HepG2 (cell line): ENCODE measurements around the gene CD28. TPM values are rescaled to one million over a fixed set of nuclear protein-coding genes. Genes with fewer than 3 reads are reported as not detected.

Experiments used
- ATAC-seq: fragments of 200-7000 bp; cut with Tn5 transposase; 3 replicates; pipeline ENCODE4 v1.9.1; 2020; ENCODE audit warnings: mild to moderate bottlenecking, moderate library complexity
- BruUV-seq: library from RNA; stranded (reverse); fragments of 400-500 nt; replicated peaks from 2 replicates; lab custom pipeline; 2021; lab: Mats Ljungman, UMichigan
- CTCF ChIA-PET: fragments of 300-600 bp; formaldehyde crosslinking; extraction: SDS; loops from one replicate; lab custom pipeline; 2021; ENCODE audit warnings: low total read pairs, inconsistent platforms, low intra/inter-chr PET ratio; lab: Yijun Ruan, JAX
- POLR2A ChIA-PET: fragments of 350-600 bp; sonication (Branson Sonifier 250); formaldehyde crosslinking; loops from one replicate; lab custom pipeline; 2020; ENCODE audit warnings: antibody characterized with exemption, inconsistent platforms; lab: Yijun Ruan, JAX
- DNase-seq: peaks from one replicate; pipeline ENCODE4 v3.0.0-alpha.2; 2015; ENCODE audit warnings: low spot score
- FAIRE-seq: peaks from 3 replicates; lab custom pipeline; 2011; peaks lifted over from hg19 to GRCh38; lab: Jason Lieb, UNC
- H2AFZ ChIP-seq: one replicate; pipeline ENCODE4 v1.6.1; 2011; ENCODE audit warnings: low read length, inconsistent platforms
- H3K27ac ChIP-seq: fragments of 300-600 bp; 3 replicates; pipeline ENCODE4 v1.8.0; 2011; ENCODE audit warnings: mixed run types, mild to moderate bottlenecking, mixed read lengths, low read length, inconsistent platforms; ENCODE audit not compliant: insufficient read depth; ENCODE audit errors: extremely low read length
- H3K27me3 ChIP-seq, 2 experiments: fragments of 200-600 bp in 1 of 2; 2 replicates in 1 of 2; 3 replicates in 1 of 2; pipeline versions ENCODE4 v1.6.0 to v1.8.0; 2011; ENCODE audit warnings: low read length in 2 of 2, mild to moderate bottlenecking in 2 of 2, moderate library complexity in 2 of 2, inconsistent platforms in 1 of 2; ENCODE audit not compliant: insufficient read depth in 2 of 2, control insufficient read depth in 1 of 2
- H3K36me3 ChIP-seq, 2 experiments: fragments of 200-600 bp in 1 of 2; replicated peaks in 1 of 2; 2 replicates in 1 of 2; 3 replicates in 1 of 2; pipeline versions ENCODE4 v1.5.1 to v1.8.0; 2011; ENCODE audit warnings: low read length in 2 of 2, inconsistent platforms in 1 of 2; ENCODE audit not compliant: insufficient read depth in 2 of 2, control insufficient read depth in 1 of 2
- H3K4me1 ChIP-seq: 2 replicates; pipeline ENCODE4 v1.5.1; 2012; ENCODE audit warnings: low read length, inconsistent platforms; ENCODE audit not compliant: insufficient read depth
- H3K4me2 ChIP-seq: 2 replicates; pipeline ENCODE4 v1.6.0; 2011; ENCODE audit warnings: low read depth, low read length, inconsistent platforms
- H3K4me3 ChIP-seq, 3 experiments: fragments of 200-600 bp in 1 of 3; sonication (generic), shearing (Covaris generic) in 1 of 3; replicated peaks in 1 of 3; 2 replicates each; pipeline ENCODE4 v1.5.1; 2011 to 2016; ENCODE audit warnings: low read length in 3 of 3, inconsistent platforms in 2 of 3, low read depth in 2 of 3, mild to moderate bottlenecking in 2 of 3, control low read depth in 1 of 3, mixed read lengths in 1 of 3; ENCODE audit not compliant: insufficient read depth in 1 of 3
- H3K79me2 ChIP-seq: one replicate; pipeline ENCODE4 v1.6.1; 2011; ENCODE audit warnings: low read length, inconsistent platforms; ENCODE audit not compliant: insufficient read depth
- H3K9ac ChIP-seq: 2 replicates; pipeline ENCODE4 v1.6.0; 2011; ENCODE audit warnings: mild to moderate bottlenecking, low read depth, low read length, inconsistent platforms; ENCODE audit not compliant: insufficient read depth
- H3K9me3 ChIP-seq: 2 replicates; pipeline ENCODE4 v1.5.1; 2012; ENCODE audit warnings: mild to moderate bottlenecking, low read length
- H4K20me1 ChIP-seq: 2 replicates; pipeline ENCODE4 v1.6.0; 2011; ENCODE audit warnings: inconsistent platforms, mild to moderate bottlenecking, low read length, moderate library complexity; ENCODE audit not compliant: insufficient read depth
- IRF2 ChIP-seq: IDR thresholded peaks from 2 replicates; pipeline ENCODE4 v1.6.1; 2018; ENCODE audit warnings: missing genetic modification reagents, missing compliant biosample characterization
- MBD4 ChIP-seq: IDR thresholded peaks from 2 replicates; pipeline ENCODE4 v1.6.1; 2012; ENCODE audit warnings: low read length, inconsistent platforms, borderline replicate concordance
- RAD21 ChIP-seq: fragments of 450-650 bp; formaldehyde crosslinking; IDR thresholded peaks from 2 replicates; pipeline ENCODE4 v1.5.0; 2020; ENCODE audit warnings: mild to moderate bottlenecking
- WGBS: methylation state at CpG from one replicate; pipeline ENCODE4 v1.1.6; 2017; ENCODE audit warnings: low lambda C conversion rate; 5-methylcytosine and 5-hydroxymethylcytosine counted together
- in situ Hi-C: cut with HindIII; loops from 2 replicates; pipeline ENCODE4 v1.10.0; 2017; ENCODE audit warnings: low pct_unique_long_range_greater_than_20kb; ENCODE audit not compliant: extremely low pct_ligation_motif_present
- intact Hi-C: fragments of 100-400 bp; cut with micrococcal nuclease; formaldehyde crosslinking; loops from one replicate; pipeline ENCODE4 v1.10.0; 2022; ENCODE audit not compliant: unreplicated experiment
- polyA plus RNA-seq, 8 experiments: library from polyadenylated mRNA; depleted of rRNA in 3 of 8; stranded (reverse) in 7 of 8; unstranded in 1 of 8; fragments of >200 nt; fragmentation: Illumina TruSeq in 4 of 8; extraction: Trizol in 4 of 8; gene quantifications; 2 replicates each; pipeline versions ENCODE4 v1.2.1 to v1.2.3, GENCODE V29; 2011 to 2016; ENCODE audit warnings: low read depth in 4 of 8, missing spikeins in 1 of 8, mixed read lengths in 1 of 8; ENCODE audit not compliant: insufficient read depth in 1 of 8
- total RNA-seq, 5 experiments: library from RNA; depleted of rRNA; stranded (reverse); fragments of >200 nt; fragmentation: Illumina TruSeq; extraction: Trizol; gene quantifications; 2 replicates each; pipeline ENCODE4 v1.2.3, GENCODE V29; 2016; ENCODE audit warnings: low read depth in 1 of 5
- TF ChIP-seq, protein P1 (sequence below), 2 experiments: sonication (generic) in 1 of 2; formaldehyde crosslinking in 1 of 2; IDR thresholded peaks; 2 replicates each; pipeline versions ENCODE4 v1.5.1 to v1.6.1; 2011 to 2020; ENCODE audit warnings: borderline replicate concordance in 1 of 2, low read depth in 1 of 2, low read length in 1 of 2, mild to moderate bottlenecking in 1 of 2, missing genetic modification reagents in 1 of 2, moderate library complexity in 1 of 2
- TF ChIP-seq, protein P2 (sequence below): sonication (generic); formaldehyde crosslinking; IDR thresholded peaks from 2 replicates; pipeline ENCODE4 v1.4.0; 2020; ENCODE audit warnings: missing genetic modification reagents, borderline replicate concordance

Gene CD28
- total and polyA plus RNA-seq, 2 of the 13 experiments (the other 11 are each of a cell fraction or from before 2014, with no cell fraction given), result not detected

DNA sequence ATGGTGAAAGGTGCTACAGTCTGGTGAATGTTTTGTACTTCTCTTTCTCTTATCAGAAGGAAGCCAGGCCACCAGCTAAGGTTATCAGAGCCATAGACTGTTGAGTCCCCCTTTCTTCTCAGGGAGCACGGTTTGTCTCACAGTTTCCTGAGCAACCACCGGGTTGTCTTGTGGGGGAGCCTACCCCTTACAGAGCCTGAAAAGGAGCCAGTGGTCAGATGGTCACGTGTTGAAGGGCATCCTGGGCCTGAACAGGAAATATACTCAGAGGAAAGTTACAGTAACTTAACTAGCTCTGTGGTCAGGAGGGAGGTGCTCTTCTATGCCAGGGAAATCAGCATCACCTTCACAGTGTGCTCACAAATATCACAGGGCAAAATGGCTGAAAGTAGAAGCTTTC lies 11.6 kb downstream of the CD28 start:
- 56% methylated on average over 3 of the region's 3 CpGs for WGBS
- no peak for DNase-seq
- CTCF ChIA-PET, result no interaction called here

More for the DNA sequence above, 11.6 kb downstream of the CD28 start:
- H3K4me3 ChIP-seq, result no peak overlapping the region
- no peaks in the 10 kb centered on the region for H3K9me3 ChIP-seq
- H3K4me1 ChIP-seq, result peaks cover 41% of the 10 kb centered on the region
- POLR2A ChIA-PET, result no interaction called here
- TF ChIP-seq, protein P1, sequence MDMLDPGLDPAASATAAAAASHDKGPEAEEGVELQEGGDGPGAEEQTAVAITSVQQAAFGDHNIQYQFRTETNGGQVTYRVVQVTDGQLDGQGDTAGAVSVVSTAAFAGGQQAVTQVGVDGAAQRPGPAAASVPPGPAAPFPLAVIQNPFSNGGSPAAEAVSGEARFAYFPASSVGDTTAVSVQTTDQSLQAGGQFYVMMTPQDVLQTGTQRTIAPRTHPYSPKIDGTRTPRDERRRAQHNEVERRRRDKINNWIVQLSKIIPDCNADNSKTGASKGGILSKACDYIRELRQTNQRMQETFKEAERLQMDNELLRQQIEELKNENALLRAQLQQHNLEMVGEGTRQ (IDR thresholded peaks at IDR 0.05; ENCODE audit: low read depth, low read length), result no peak
- TF ChIP-seq, protein P1 (CRISPR knock-in tag; IDR thresholded peaks at IDR 0.05; ENCODE audit: borderline replicate concordance), result 0 out of 2 replicates have a peak, but pooled peaks have one; percentile 31
- TF ChIP-seq, protein P2, sequence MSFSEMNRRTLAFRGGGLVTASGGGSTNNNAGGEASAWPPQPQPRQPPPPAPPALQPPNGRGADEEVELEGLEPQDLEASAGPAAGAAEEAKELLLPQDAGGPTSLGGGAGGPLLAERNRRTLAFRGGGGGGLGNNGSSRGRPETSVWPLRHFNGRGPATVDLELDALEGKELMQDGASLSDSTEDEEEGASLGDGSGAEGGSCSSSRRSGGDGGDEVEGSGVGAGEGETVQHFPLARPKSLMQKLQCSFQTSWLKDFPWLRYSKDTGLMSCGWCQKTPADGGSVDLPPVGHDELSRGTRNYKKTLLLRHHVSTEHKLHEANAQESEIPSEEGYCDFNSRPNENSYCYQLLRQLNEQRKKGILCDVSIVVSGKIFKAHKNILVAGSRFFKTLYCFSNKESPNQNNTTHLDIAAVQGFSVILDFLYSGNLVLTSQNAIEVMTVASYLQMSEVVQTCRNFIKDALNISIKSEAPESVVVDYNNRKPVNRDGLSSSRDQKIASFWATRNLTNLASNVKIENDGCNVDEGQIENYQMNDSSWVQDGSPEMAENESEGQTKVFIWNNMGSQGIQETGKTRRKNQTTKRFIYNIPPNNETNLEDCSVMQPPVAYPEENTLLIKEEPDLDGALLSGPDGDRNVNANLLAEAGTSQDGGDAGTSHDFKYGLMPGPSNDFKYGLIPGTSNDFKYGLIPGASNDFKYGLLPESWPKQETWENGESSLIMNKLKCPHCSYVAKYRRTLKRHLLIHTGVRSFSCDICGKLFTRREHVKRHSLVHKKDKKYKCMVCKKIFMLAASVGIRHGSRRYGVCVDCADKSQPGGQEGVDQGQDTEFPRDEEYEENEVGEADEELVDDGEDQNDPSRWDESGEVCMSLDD, result no peak
- TF ChIP-seq IRF2 (no peak), MBD4 (no peak), RAD21 (CRISPR knock-in tag) (no peak)
- BruUV-seq, result no TSS peak
- H3K27me3 ChIP-seq, result peaks cover 0 to 7% of the 10 kb centered on the region in 2 experiments; a peak in 1 of 5 replicates
- H3K9ac ChIP-seq, result no peak overlapping the region
- FAIRE-seq (no peak), ATAC-seq (no peak)
- H3K79me2 ChIP-seq, result no peaks in the 10 kb centered on the region
- H3K36me3 ChIP-seq, result no peaks in the 10 kb centered on the region
- intact Hi-C loops (no loop called here), in situ Hi-C loops (no loop called here)
- H3K4me2 ChIP-seq, result no peak overlapping the region
- H3K27ac ChIP-seq, result no peak overlapping the region
- no peak overlapping the region for H2AFZ ChIP-seq
- H4K20me1 ChIP-seq, result no peaks in the 10 kb centered on the region
